ENCODE measurements around the gene FA2H. TPM values are rescaled to one million over a fixed set of nuclear protein-coding genes. Genes with fewer than 3 reads are reported as not detected.

FA2H gene
- total and polyA plus RNA-seq, 2 donors (not counting 1 experiment from before 2014, with no cell fraction given), result not detected

DNA sequence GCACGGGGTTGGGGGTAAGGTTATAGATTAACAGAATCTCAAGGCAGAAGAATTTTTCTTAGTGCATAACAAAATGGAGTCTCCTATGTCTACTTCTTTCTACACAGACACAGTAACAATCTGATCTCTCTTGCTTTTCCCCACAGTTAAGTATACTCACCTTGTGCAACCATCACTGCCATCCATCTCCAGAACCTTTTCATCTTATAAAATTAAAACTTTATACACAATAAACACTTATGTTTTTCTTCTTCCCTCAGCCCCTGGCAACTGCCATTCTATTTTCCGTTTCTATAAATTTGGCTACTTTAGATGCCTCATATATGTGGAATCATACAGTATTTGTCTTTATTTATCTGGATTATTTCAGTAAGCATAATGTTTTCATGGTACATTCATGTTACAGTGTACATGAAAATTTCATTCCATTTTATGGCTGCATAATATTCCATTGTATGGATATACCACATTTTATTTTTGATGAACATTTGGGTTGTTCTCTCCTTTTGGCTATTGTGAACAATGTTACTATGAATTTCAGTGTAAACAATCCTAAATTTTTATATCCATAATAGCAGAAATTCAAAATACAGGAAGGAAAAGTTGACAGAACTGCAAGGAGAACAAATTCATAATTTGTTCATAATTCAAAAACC, 25.7 kb upstream of the FA2H start:
- Histone ChIP-seq H3K4me1 (ENCODE audit: control insufficient read depth, extremely low read depth, insufficient read depth, low read length) (no peaks in the 10 kb centered on the region), H3K36me3 (ENCODE audit: control insufficient read depth, insufficient read depth, low read length) (no peaks in the 10 kb centered on the region), H2AFZ (ENCODE audit: low read length) (no peak overlapping the region), H3K27me3 (ENCODE audit: control insufficient read depth, insufficient read depth, low read length) (peaks cover 7% of the 10 kb centered on the region), H4K20me1 (ENCODE audit: control insufficient read depth, extremely low read depth, insufficient read depth, low read length) (no peaks in the 10 kb centered on the region), H3K9ac (ENCODE audit: insufficient read depth, low read length) (no peak overlapping the region), H3K9me3 (ENCODE audit: control insufficient read depth, insufficient read depth, low read depth, low read length) (no peaks in the 10 kb centered on the region), H3K27ac (ENCODE audit: insufficient read depth, low read length) (no peak overlapping the region), H3K4me3 (replicated peaks in 1 of 4; ENCODE audit: control extremely low read depth in 1 of 4, insufficient read depth in 1 of 4, low read depth in 3 of 4, low read length in 4 of 4) (no peak overlapping the region), H3K79me2 (ENCODE audit: control insufficient read depth, insufficient read depth, low read length) (no peaks in the 10 kb centered on the region), H3K4me2 (ENCODE audit: extremely low read depth, insufficient read depth, low read length) (no peak overlapping the region)
- no peak for DNase-seq (ENCODE audit: low read depth in 2 of 2)
- no peak for TF ChIP-seq EZH2 (IDR thresholded peaks at IDR 0.05; ENCODE audit: low read length, missing control alignments)
- TF ChIP-seq, protein P1, sequence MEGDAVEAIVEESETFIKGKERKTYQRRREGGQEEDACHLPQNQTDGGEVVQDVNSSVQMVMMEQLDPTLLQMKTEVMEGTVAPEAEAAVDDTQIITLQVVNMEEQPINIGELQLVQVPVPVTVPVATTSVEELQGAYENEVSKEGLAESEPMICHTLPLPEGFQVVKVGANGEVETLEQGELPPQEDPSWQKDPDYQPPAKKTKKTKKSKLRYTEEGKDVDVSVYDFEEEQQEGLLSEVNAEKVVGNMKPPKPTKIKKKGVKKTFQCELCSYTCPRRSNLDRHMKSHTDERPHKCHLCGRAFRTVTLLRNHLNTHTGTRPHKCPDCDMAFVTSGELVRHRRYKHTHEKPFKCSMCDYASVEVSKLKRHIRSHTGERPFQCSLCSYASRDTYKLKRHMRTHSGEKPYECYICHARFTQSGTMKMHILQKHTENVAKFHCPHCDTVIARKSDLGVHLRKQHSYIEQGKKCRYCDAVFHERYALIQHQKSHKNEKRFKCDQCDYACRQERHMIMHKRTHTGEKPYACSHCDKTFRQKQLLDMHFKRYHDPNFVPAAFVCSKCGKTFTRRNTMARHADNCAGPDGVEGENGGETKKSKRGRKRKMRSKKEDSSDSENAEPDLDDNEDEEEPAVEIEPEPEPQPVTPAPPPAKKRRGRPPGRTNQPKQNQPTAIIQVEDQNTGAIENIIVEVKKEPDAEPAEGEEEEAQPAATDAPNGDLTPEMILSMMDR (conservative IDR thresholded peaks at IDR 0.05 in 1 of 2, IDR thresholded peaks at IDR 0.05 in 1 of 2; ENCODE audit: low read depth in 1 of 2, low read length in 2 of 2), result no peak

DNA sequence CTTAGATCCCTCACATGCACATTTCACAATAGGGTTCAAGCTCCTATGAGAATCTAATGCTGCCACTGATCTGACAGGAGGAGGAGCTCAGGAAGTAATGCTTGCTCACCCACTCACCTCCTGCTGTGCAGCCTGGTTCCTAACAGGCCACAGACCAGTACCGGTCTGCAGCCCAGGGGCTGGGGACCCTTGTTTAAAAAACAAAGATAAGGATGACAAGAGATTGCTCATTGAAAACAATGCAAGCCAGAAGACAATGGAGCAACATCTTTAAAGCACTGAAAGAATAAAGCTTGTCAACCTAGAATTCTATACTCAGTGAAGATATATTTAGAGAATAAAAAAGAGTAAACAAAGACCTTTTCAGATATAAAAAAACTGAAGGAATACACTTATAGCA, 22.8 kb upstream of the FA2H start:
- Histone ChIP-seq H3K36me3 (ENCODE audit: control insufficient read depth, insufficient read depth, low read length) (no peaks in the 10 kb centered on the region), H2AFZ (ENCODE audit: low read length) (no peak overlapping the region), H3K4me2 (ENCODE audit: extremely low read depth, insufficient read depth, low read length) (no peak overlapping the region), H3K9me3 (ENCODE audit: control insufficient read depth, insufficient read depth, low read depth, low read length) (no peaks in the 10 kb centered on the region), H3K79me2 (ENCODE audit: control insufficient read depth, insufficient read depth, low read length) (no peaks in the 10 kb centered on the region), H3K4me3 (replicated peaks in 1 of 4; ENCODE audit: control extremely low read depth in 1 of 4, insufficient read depth in 1 of 4, low read depth in 3 of 4, low read length in 4 of 4) (no peak overlapping the region), H3K27ac (ENCODE audit: insufficient read depth, low read length) (no peak overlapping the region), H3K27me3 (ENCODE audit: control insufficient read depth, insufficient read depth, low read length) (peaks cover 7% of the 10 kb centered on the region), H3K4me1 (ENCODE audit: control insufficient read depth, extremely low read depth, insufficient read depth, low read length) (no peaks in the 10 kb centered on the region), H4K20me1 (ENCODE audit: control insufficient read depth, extremely low read depth, insufficient read depth, low read length) (no peaks in the 10 kb centered on the region), H3K9ac (ENCODE audit: insufficient read depth, low read length) (no peak overlapping the region)
- DNase-seq (ENCODE audit: low read depth in 2 of 2), result no peak
- TF ChIP-seq, protein P1 (conservative IDR thresholded peaks at IDR 0.05 in 1 of 2, IDR thresholded peaks at IDR 0.05 in 1 of 2; ENCODE audit: low read depth in 1 of 2, low read length in 2 of 2), result no peak
- TF ChIP-seq EZH2 (IDR thresholded peaks at IDR 0.05; ENCODE audit: low read length, missing control alignments), result no peak

DNA sequence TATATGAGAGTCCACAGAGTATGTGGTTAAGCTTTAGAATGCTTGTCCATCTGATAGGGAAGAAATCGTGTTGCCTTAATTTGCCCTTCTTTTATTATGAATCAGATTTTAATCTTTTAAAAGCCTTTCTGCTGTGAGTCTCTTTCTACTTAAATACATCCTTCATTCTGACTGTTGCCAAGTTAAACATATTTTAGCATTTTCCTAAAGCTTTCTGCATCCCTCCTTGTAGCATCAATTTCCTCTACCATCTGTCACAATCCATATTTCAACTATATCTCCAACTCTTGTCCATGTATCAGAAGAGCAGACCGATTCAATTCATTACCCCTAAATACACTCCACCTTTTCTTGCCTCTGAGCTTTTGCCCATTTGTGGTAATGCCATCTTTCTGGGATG, 20.5 kb upstream of the FA2H start:
- H3K27me3 ChIP-seq (ENCODE audit: control insufficient read depth, insufficient read depth, low read length), result peaks cover 7% of the 10 kb centered on the region
- H2AFZ ChIP-seq (ENCODE audit: low read length), result no peak overlapping the region
- no peaks in the 10 kb centered on the region for H3K9me3 ChIP-seq (ENCODE audit: control insufficient read depth, insufficient read depth, low read depth, low read length)
- TF ChIP-seq, protein P1 (conservative IDR thresholded peaks at IDR 0.05 in 1 of 2, IDR thresholded peaks at IDR 0.05 in 1 of 2; ENCODE audit: low read depth in 1 of 2, low read length in 2 of 2), result no peak
- no peak for TF ChIP-seq EZH2 (IDR thresholded peaks at IDR 0.05; ENCODE audit: low read length, missing control alignments)
- H3K36me3 ChIP-seq (ENCODE audit: control insufficient read depth, insufficient read depth, low read length), result no peaks in the 10 kb centered on the region
- DNase-seq (ENCODE audit: low read depth in 2 of 2), result no peak
- H4K20me1 ChIP-seq (ENCODE audit: control insufficient read depth, extremely low read depth, insufficient read depth, low read length), result no peaks in the 10 kb centered on the region
- no peak overlapping the region for H3K27ac ChIP-seq (ENCODE audit: insufficient read depth, low read length)
- no peak overlapping the region for H3K4me3 ChIP-seq (replicated peaks in 1 of 4; ENCODE audit: control extremely low read depth in 1 of 4, insufficient read depth in 1 of 4, low read depth in 3 of 4, low read length in 4 of 4)
- no peaks in the 10 kb centered on the region for H3K79me2 ChIP-seq (ENCODE audit: control insufficient read depth, insufficient read depth, low read length)
- no peaks in the 10 kb centered on the region for H3K4me1 ChIP-seq (ENCODE audit: control insufficient read depth, extremely low read depth, insufficient read depth, low read length)
- no peak overlapping the region for H3K4me2 ChIP-seq (ENCODE audit: extremely low read depth, insufficient read depth, low read length)
- H3K9ac ChIP-seq (ENCODE audit: insufficient read depth, low read length), result no peak overlapping the region
